CD14-positive monocyte (primary cell): ENCODE results near the gene ZFY. TPM values are rescaled to one million over a fixed set of nuclear protein-coding genes. Genes with fewer than 3 reads are reported as not detected.

Source experiments
- DNase-seq, 3 donors: peaks; one replicate each; pipeline ENCODE4 v3.0.0-alpha.2; 2011 to 2022
- H2AFZ ChIP-seq: 2 replicates; pipeline ENCODE4 v1.6.0; 2012; ENCODE audit warnings: mild to moderate bottlenecking, low read depth, low read length, inconsistent platforms; ENCODE audit not compliant: insufficient read depth, poor library complexity, severe bottlenecking
- H3K27ac ChIP-seq, 2 donors: 1 replicate in 1 of 2; 2 replicates in 1 of 2; pipeline ENCODE4 v1.5.1; 2012 to 2013; ENCODE audit warnings: low read length in 2 of 2, control low read depth in 1 of 2, inconsistent platforms in 1 of 2, low read depth in 1 of 2, mild to moderate bottlenecking in 1 of 2
- H3K27me3 ChIP-seq, 2 donors: one replicate each; pipeline versions ENCODE4 v1.6.0 to v1.6.1; 2011 to 2013; ENCODE audit warnings: low read length in 2 of 2; ENCODE audit not compliant: control insufficient read depth in 2 of 2, insufficient read depth in 2 of 2
- H3K36me3 ChIP-seq, 2 donors: replicated peaks in 1 of 2; 1 replicate in 1 of 2; 2 replicates in 1 of 2; pipeline versions ENCODE4 v1.5.1 to v1.6.1; 2012 to 2013; ENCODE audit warnings: low read length in 2 of 2, control low read depth in 1 of 2, inconsistent platforms in 1 of 2, mild to moderate bottlenecking in 1 of 2; ENCODE audit not compliant: insufficient read depth in 2 of 2, control insufficient read depth in 1 of 2
- H3K4me1 ChIP-seq, 2 donors: 1 replicate in 1 of 2; 2 replicates in 1 of 2; pipeline versions ENCODE4 v1.5.1 to v1.6.1; 2012 to 2013; ENCODE audit warnings: low read length in 2 of 2, control low read depth in 1 of 2, inconsistent platforms in 1 of 2, mild to moderate bottlenecking in 1 of 2, moderate library complexity in 1 of 2; ENCODE audit not compliant: insufficient read depth in 2 of 2, control insufficient read depth in 1 of 2
- H3K4me2 ChIP-seq: replicated peaks from 2 replicates; pipeline ENCODE3; 2012; ENCODE audit warnings: low read length, moderate library complexity, mild to moderate bottlenecking; ENCODE audit not compliant: poor library complexity, severe bottlenecking; ENCODE audit errors: extremely low read depth
- H3K4me3 ChIP-seq, 3 experiments: fragments of 200-600 bp in 1 of 3; sonication (generic) in 1 of 3; replicated peaks in 1 of 3; 1 replicate in 2 of 3; 2 replicates in 1 of 3; pipeline ENCODE4 v1.5.1; 2011 to 2013; ENCODE audit warnings: low read length in 3 of 3, mild to moderate bottlenecking in 3 of 3, control low read depth in 2 of 3, low read depth in 2 of 3, inconsistent platforms in 1 of 3, moderate library complexity in 1 of 3
- H3K79me2 ChIP-seq: 2 replicates; pipeline ENCODE4 v1.6.0; 2012; ENCODE audit warnings: mild to moderate bottlenecking, control low read depth, inconsistent platforms, low read length, moderate library complexity; ENCODE audit not compliant: insufficient read depth
- H3K9ac ChIP-seq: 2 replicates; pipeline ENCODE4 v1.6.0; 2017; ENCODE audit warnings: low read length, mild to moderate bottlenecking; ENCODE audit not compliant: insufficient read depth, poor library complexity, severe bottlenecking
- H3K9me3 ChIP-seq, 2 donors: replicated peaks in 1 of 2; 1 replicate in 1 of 2; 2 replicates in 1 of 2; pipeline versions ENCODE4 v1.5.1 to v1.6.1; 2012 to 2013; ENCODE audit warnings: low read length in 2 of 2, control low read depth in 1 of 2; ENCODE audit not compliant: control insufficient read depth in 1 of 2, insufficient read depth in 1 of 2
- H4K20me1 ChIP-seq: 2 replicates; pipeline ENCODE4 v1.6.0; 2012; ENCODE audit warnings: mild to moderate bottlenecking, low read length, control low read depth, moderate library complexity; ENCODE audit not compliant: insufficient read depth
- H3K27ac Mint-ChIP-seq, 7 donors: one replicate each; pipeline ENCODE4 v1.8.0; 2020; ENCODE audit warnings: mild to moderate bottlenecking in 7 of 7, mixed read lengths in 7 of 7, moderate library complexity in 6 of 7, inconsistent platforms in 2 of 7
- H3K27me3 Mint-ChIP-seq, 3 donors: one replicate each; pipeline ENCODE4 v1.8.0; 2021 to 2022; ENCODE audit warnings: low read depth in 3 of 3, mild to moderate bottlenecking in 3 of 3, mixed read lengths in 3 of 3, moderate library complexity in 3 of 3, inconsistent platforms in 1 of 3
- H3K36me3 Mint-ChIP-seq, 2 donors: one replicate each; pipeline ENCODE4 v1.8.0; 2020; ENCODE audit warnings: mixed read lengths in 2 of 2, inconsistent platforms in 1 of 2, mild to moderate bottlenecking in 1 of 2
- H3K4me1 Mint-ChIP-seq: one replicate; pipeline ENCODE4 v1.8.0; 2020; ENCODE audit warnings: mild to moderate bottlenecking, mixed read lengths
- H3K4me3 Mint-ChIP-seq, 2 donors: one replicate each; pipeline ENCODE4 v1.8.0; 2020; ENCODE audit warnings: mild to moderate bottlenecking in 2 of 2, mixed read lengths in 2 of 2, moderate library complexity in 1 of 2
- H3K9me3 Mint-ChIP-seq, 7 donors: one replicate each; pipeline ENCODE4 v1.8.0; 2020 to 2022; ENCODE audit warnings: mixed read lengths in 7 of 7, mild to moderate bottlenecking in 6 of 7, moderate library complexity in 6 of 7, inconsistent platforms in 2 of 7
- WGBS: methylation state at CpG from one replicate; pipeline ENCODE4 v1.1.5; 2013; ENCODE audit warnings: missing lambda C conversion rate; ENCODE audit not compliant: insufficient coverage; 5-methylcytosine and 5-hydroxymethylcytosine counted together
- intact Hi-C, 2 donors: fragments of 100-400 bp; cut with micrococcal nuclease; formaldehyde crosslinking; loops; one replicate each; pipeline versions ENCODE4 v1.15.0 to v1.15.1; 2023
- polyA plus RNA-seq, 3 donors: library from polyadenylated mRNA; depleted of rRNA in 1 of 3; unstranded in 2 of 3; stranded (reverse) in 1 of 3; fragments of 300-500 nt in 2 of 3; fragments of >200 nt in 1 of 3; fragmentation: Illumina TruSeq in 2 of 3; gene quantifications; 1 replicate in 2 of 3; 2 replicates in 1 of 3; pipeline ENCODE4 v1.2.3, GENCODE V29; 2012 to 2021
- TF ChIP-seq, protein P1 (sequence below): fragments of 200-600 bp; IDR thresholded peaks from one replicate; pipeline ENCODE4 v1.8.0; 2022; ENCODE audit warnings: antibody characterized with exemption, mild to moderate bottlenecking

The ZFY gene
- polyA plus RNA-seq, 3 donors = not detected

DNA sequence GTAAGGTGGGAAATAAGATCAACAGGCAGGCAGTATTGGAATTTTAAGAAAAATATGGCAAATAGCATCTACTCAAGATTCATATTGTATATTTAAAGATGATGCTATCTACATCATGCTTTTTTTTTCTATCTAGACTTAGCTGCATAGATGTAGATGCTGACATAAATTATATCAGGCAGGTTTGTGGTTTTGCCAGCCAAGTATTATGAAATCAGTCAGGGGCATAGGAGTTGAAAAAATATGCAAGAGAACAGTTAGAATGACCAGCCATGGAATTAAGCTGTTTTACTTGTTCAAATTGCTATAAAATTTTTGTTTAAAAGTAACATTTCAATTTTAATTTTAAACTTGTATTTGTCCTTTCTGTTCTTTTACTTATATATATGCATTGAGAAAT lies 34.4 kb downstream of the ZFY start:
- H3K4me2 ChIP-seq = no peak overlapping the region
- no peaks in the 10 kb centered on the region for H3K9me3 ChIP-seq
- no peak overlapping the region for H2AFZ ChIP-seq
- H3K36me3 Mint-ChIP-seq = peaks cover 0 to 5% of the 10 kb centered on the region in 2 donors
- H3K4me3 ChIP-seq = no peak overlapping the region
- peaks cover 0 to 16% of the 10 kb centered on the region in 2 donors for H3K4me1 ChIP-seq
- TF ChIP-seq, protein P1, sequence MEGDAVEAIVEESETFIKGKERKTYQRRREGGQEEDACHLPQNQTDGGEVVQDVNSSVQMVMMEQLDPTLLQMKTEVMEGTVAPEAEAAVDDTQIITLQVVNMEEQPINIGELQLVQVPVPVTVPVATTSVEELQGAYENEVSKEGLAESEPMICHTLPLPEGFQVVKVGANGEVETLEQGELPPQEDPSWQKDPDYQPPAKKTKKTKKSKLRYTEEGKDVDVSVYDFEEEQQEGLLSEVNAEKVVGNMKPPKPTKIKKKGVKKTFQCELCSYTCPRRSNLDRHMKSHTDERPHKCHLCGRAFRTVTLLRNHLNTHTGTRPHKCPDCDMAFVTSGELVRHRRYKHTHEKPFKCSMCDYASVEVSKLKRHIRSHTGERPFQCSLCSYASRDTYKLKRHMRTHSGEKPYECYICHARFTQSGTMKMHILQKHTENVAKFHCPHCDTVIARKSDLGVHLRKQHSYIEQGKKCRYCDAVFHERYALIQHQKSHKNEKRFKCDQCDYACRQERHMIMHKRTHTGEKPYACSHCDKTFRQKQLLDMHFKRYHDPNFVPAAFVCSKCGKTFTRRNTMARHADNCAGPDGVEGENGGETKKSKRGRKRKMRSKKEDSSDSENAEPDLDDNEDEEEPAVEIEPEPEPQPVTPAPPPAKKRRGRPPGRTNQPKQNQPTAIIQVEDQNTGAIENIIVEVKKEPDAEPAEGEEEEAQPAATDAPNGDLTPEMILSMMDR = no peak
- H3K9me3 Mint-ChIP-seq = no peaks in the 10 kb centered on the region
- H3K4me3 Mint-ChIP-seq = no peak overlapping the region
- intact Hi-C loops = no loop called here
- H3K27ac Mint-ChIP-seq = no peak overlapping the region
- H3K4me1 Mint-ChIP-seq = peaks cover 38% of the 10 kb centered on the region
- H3K36me3 ChIP-seq = no peaks in the 10 kb centered on the region
- H3K79me2 ChIP-seq = no peaks in the 10 kb centered on the region
- no peak overlapping the region for H3K9ac ChIP-seq
- no peaks in the 10 kb centered on the region for H3K27me3 Mint-ChIP-seq
- H3K27ac ChIP-seq = no peak overlapping the region
- no peaks in the 10 kb centered on the region for H4K20me1 ChIP-seq
- no peaks in the 10 kb centered on the region for H3K27me3 ChIP-seq
- no peak for DNase-seq

DNA sequence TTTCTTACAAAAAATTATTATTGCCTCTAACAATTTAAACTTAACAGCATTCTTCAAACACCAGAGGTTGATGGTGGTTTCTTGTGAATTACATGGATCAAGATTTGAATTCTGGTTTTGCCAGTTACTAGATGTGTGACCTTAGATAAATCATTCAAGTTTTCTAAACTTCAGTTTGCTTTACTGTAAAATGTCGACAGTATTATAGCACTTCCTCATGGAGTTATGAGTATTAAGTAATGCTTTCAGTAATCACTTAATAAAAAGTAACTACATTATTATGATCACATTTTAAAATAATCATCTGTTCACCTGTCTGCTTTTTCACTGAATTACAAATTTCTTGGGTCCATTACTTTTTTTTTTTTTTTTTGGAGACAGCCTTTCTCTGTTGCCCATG lies 37.5 kb downstream of the ZFY start:
- Histone ChIP-seq H3K4me2 (no peak overlapping the region), H3K9me3 (no peaks in the 10 kb centered on the region), H3K4me3 (no peak overlapping the region), H3K27me3 (no peaks in the 10 kb centered on the region), H3K27ac (peak overlapping the region in 1 of 2 donors; percentile 27), H3K4me1 (peaks cover 0 to 13% of the 10 kb centered on the region in 2 donors), H3K79me2 (no peaks in the 10 kb centered on the region), H3K36me3 (peaks cover 0 to 4% of the 10 kb centered on the region in 2 donors), H2AFZ (no peak overlapping the region), H3K9ac (no peak overlapping the region), H4K20me1 (no peaks in the 10 kb centered on the region)
- WGBS = no CpG with 5 or more reads among the region's 1 CpG
- H3K36me3 Mint-ChIP-seq = peaks cover 0 to 16% of the 10 kb centered on the region in 2 donors
- H3K9me3 Mint-ChIP-seq = no peaks in the 10 kb centered on the region
- H3K4me3 Mint-ChIP-seq = peak overlapping the region; percentile 16 to 51
- intact Hi-C loops = no loop called here
- peaks cover 35% of the 10 kb centered on the region for H3K4me1 Mint-ChIP-seq
- TF ChIP-seq, protein P1 = no peak
- no peaks in the 10 kb centered on the region for H3K27me3 Mint-ChIP-seq
- peak overlapping the region in 2 of 7 donors; percentile 68 to 80 for H3K27ac Mint-ChIP-seq
- DNase-seq = peak in 1 of 3 donors; percentile 17
